SU-DHL-6 (cell line): Measurements from ENCODE around the gene ITGAL.

Experiments
- EZH2phosphoT487 ChIP-seq: fragments of 200-600 bp; sonication (generic), shearing (Covaris generic); conservative IDR thresholded peaks from 2 replicates; pipeline ENCODE4 v1.6.1; 2018; ENCODE audit warnings: mild to moderate bottlenecking, antibody characterized with exemption, low read length, moderate library complexity, mixed read lengths
- TF ChIP-seq, protein P1 (sequence below): fragments of 200-600 bp; sonication (generic); IDR thresholded peaks from one replicate; pipeline ENCODE4 v1.5.1; 2017; ENCODE audit warnings: antibody characterized with exemption, mild to moderate bottlenecking, low read length, moderate library complexity; ENCODE audit not compliant: insufficient read depth, poor library complexity, severe bottlenecking

GRCh38 chr16:30509081-30509765 lies 36.7 kb downstream of the ITGAL start:
- TF ChIP-seq, protein P1, sequence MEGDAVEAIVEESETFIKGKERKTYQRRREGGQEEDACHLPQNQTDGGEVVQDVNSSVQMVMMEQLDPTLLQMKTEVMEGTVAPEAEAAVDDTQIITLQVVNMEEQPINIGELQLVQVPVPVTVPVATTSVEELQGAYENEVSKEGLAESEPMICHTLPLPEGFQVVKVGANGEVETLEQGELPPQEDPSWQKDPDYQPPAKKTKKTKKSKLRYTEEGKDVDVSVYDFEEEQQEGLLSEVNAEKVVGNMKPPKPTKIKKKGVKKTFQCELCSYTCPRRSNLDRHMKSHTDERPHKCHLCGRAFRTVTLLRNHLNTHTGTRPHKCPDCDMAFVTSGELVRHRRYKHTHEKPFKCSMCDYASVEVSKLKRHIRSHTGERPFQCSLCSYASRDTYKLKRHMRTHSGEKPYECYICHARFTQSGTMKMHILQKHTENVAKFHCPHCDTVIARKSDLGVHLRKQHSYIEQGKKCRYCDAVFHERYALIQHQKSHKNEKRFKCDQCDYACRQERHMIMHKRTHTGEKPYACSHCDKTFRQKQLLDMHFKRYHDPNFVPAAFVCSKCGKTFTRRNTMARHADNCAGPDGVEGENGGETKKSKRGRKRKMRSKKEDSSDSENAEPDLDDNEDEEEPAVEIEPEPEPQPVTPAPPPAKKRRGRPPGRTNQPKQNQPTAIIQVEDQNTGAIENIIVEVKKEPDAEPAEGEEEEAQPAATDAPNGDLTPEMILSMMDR = no peak
- no peak for TF ChIP-seq EZH2phosphoT487
